SK-MEL-5 (cell line): Measurements from ENCODE around the gene RBM42. TPM values are rescaled to one million over a fixed set of nuclear protein-coding genes. Genes with fewer than 3 reads are reported as not detected.

ENCODE experiments used
- DNase-seq: peaks from one replicate; pipeline ENCODE4 v3.0.0-alpha.2; 2016; ENCODE audit warnings: low read depth, low spot score
- in situ Hi-C: cut with HindIII; loops from 2 replicates; pipeline ENCODE4 v1.10.0; 2016; ENCODE audit warnings: low sequenced_read_pairs, high pct_unique_total_duplicates, low pct_unique_long_range_greater_than_20kb
- total RNA-seq: library from RNA; depleted of rRNA; stranded (reverse); fragments of >200 nt; shearing (Covaris generic); gene quantifications from 2 replicates; pipeline ENCODE4 v1.2.3, GENCODE V29; 2014; rRNA removed

RBM42 gene
- total RNA-seq, 1 experiment from 2014 or later: 58.2 TPM

DNA sequence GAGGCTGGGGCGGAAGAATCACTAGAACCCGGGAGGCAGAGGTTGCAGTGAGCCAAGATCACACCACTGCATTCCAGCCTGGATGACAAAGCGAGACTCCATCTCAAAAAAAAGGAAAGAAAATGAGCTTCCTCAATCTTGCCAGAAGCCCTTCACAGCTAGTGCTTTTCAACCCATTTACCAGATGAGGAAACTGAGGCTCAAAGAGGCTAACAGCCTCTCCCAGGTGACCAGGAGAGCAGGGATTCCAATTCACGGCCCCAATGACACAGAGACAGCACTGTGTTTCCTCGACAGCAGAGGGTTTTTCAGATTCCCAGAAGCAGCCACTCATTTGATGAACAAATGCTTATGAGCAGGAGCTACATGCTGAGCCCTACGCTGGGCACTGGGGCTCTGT lies 40.7 kb downstream of the RBM42 start:
- no peak for DNase-seq
- in situ Hi-C loops: no loop called here

DNA sequence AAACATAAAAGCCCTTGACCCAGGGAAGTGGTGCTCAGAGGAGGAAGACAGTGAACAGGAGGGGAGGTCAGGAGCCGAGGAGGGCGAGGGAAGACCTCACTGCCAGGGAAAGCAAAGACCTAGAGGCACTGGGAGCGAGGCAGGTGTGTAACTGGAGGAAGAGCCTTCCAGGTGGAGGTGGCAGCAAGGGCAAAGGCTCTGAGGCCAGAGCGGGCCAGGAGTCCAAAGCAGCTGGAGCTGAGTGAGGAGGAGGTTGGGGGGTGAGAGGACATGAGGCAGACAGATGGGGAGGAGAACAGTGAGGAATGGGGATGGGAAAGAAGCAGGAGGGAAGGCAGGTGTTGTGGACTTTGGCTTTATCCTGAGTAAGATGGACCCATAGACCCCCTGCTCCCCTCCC lies 41.1 kb downstream of the RBM42 start:
- no peak for DNase-seq
- in situ Hi-C loops: no loop called here

DNA sequence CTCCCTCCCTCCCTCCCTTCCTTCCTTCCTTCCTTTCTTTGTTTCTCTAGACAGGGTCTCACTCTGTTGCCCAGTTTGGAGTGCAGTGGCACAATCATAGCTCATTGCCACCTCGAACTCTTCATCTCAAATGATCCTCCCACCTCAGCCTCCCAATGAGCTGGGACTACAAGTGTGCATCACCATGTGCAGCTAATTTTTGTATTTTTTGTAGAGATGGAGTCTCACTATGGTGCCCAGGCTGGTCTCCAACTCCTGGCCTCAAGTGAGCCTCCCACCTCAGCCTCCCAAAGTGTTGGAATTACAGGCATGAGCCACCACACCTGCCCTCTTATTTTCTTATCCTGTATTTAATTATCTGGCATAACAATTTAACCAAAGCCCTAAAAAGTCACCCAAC lies 41.9 kb downstream of the RBM42 start:
- no peak for DNase-seq
- in situ Hi-C loops: no loop called here

DNA sequence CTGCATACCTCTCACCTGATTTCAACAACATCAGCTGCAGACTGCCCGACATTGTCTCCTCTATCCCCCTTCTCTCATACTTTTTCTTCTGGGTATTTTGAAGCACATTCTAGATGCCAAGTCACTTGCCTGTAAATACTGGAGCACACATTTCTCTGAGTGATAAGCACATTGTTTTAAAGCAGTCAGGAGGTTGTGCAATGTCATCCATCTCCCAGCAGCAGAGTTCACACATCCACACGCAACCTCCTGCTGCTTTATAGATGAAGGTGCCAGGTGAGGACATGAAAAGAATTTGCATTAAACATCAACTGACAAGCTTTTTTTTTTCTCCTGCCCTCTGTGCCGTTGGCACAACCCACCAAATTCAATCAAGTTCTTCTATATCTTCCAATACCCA lies 43.0 kb downstream of the RBM42 start:
- in situ Hi-C loops: no loop called here

DNA sequence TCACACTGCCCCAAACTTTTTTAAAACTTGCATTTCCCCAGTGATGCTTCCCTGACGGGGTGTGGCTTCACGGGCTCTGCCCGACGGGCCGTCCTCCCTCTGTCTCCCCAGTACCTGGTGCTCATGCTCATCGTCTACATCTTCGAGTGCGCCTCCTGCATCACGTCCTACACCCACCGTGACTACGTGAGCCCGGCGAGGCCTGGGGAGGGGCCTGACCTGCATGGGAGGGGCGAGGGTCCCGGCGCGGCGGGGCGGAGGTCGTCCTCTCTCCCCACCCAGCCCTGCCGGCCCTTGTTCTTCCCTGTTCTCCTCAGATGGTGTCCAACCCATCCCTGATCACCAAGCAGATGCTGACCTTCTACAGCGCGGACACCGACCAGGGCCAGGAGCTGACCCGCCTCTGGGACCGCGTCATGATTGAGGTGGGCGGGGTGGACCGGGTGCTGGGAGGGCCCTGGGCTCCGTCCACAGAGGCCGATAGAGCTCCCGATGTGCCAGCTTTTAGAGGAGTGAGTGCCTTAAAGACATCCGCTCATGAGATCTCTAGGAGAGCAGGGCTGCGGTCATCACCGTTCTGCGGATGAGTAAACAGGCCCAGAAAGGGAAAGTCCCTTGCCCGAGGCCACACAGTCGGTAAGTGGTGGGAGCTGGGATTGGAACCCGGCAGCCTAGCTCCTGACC lies 44.4 kb downstream of the RBM42 start:
- in situ Hi-C loops: no loop called here
- DNase-seq: peak; percentile 87

More for the DNA sequence above, 43.0 kb downstream of the RBM42 start:
- no peak for DNase-seq

DNA sequence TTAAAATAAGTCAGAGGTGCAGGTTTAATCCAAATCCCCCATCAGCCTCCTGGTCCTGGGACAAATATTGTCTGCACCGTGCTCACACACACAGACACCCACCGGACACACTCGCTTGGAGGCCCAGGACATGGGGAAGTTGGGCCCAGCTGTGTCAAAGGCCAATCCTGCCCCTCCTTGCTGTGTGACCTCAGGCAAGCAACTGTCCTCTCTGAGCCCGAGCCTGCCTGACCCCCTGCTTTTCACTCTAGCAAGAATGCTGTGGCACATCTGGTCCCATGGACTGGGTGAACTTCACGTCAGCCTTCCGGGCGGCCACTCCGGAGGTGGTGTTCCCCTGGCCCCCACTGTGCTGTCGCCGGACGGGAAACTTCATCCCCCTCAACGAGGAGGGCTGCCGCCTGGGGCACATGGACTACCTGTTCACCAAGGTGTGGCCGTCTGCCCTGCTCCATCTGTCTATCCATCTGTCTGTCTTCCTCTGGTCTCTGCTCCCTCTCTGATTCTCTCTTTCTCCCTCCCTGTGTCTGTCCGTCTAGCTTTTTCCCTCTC lies 46.8 kb downstream of the RBM42 start:
- in situ Hi-C loops: no loop called here
- no peak for DNase-seq

Other genes starting within 250 kb of the RBM42 start
- gene FFAR2, start 180.8 kb upstream of the RBM42 start, total RNA-seq: 0.13 TPM in 1 of 2 replicates, not detected in the other
- gene KRTDAP, start 138.6 kb upstream of the RBM42 start, total RNA-seq: not detected in 2 replicates
- 16.7 and 23.0 TPM in 2 replicates for gene DMKN, start 115.4 kb upstream of the RBM42 start, total RNA-seq
- 0.11 TPM in 1 of 2 replicates, not detected in the other for gene SBSN, start 100.7 kb upstream of the RBM42 start, total RNA-seq
- gene GAPDHS, start 95.6 kb upstream of the RBM42 start, total RNA-seq: 3.2 and 3.6 TPM in 2 replicates
- 582 and 591 TPM in 2 replicates for gene TMEM147, start 83.4 kb upstream of the RBM42 start, total RNA-seq
- not detected in 2 replicates for gene ATP4A, start 65.4 kb upstream of the RBM42 start, total RNA-seq
- gene PMIS2, start 42.9 kb upstream of the RBM42 start, total RNA-seq: not detected in 2 replicates
- 9.2 and 11.1 TPM in 2 replicates for gene HAUS5, start 16.3 kb upstream of the RBM42 start, total RNA-seq
- 0.40 TPM in 1 of 2 replicates, not detected in the other for gene ETV2, start 12.7 kb downstream of the RBM42 start, total RNA-seq
- gene COX6B1, start 19.3 kb downstream of the RBM42 start, total RNA-seq: 568 and 619 TPM in 2 replicates
- gene UPK1A, start 37.5 kb downstream of the RBM42 start, total RNA-seq: not detected in 2 replicates
- gene ZBTB32, start 75.5 kb downstream of the RBM42 start, total RNA-seq: not detected in 2 replicates
- gene KMT2B, start 89.0 kb downstream of the RBM42 start, total RNA-seq: 3.7 and 5.9 TPM in 2 replicates
- gene IGFLR1, start 113.4 kb downstream of the RBM42 start, total RNA-seq: 1.5 and 6.9 TPM in 2 replicates
- 6.0 and 6.9 TPM in 2 replicates for gene U2AF1L4, start 116.4 kb downstream of the RBM42 start, total RNA-seq
- 51.5 and 56.0 TPM in 2 replicates for gene PSENEN, start 116.6 kb downstream of the RBM42 start, total RNA-seq
- gene LIN37, start 119.5 kb downstream of the RBM42 start, total RNA-seq: 5.3 and 7.7 TPM in 2 replicates
- not detected in 2 replicates for gene HSPB6, start 128.0 kb downstream of the RBM42 start, total RNA-seq
- 1.3 and 1.7 TPM in 2 replicates for gene PROSER3, start 129.1 kb downstream of the RBM42 start, total RNA-seq
- 0.83 and 0.87 TPM in 2 replicates for gene ARHGAP33, start 146.5 kb downstream of the RBM42 start, total RNA-seq
- not detected in 2 replicates for gene PRODH2, start 183.8 kb downstream of the RBM42 start, total RNA-seq
- gene NPHS1, start 223.5 kb downstream of the RBM42 start, total RNA-seq: not detected in 2 replicates
- gene KIRREL2, start 227.9 kb downstream of the RBM42 start, total RNA-seq: 1.7 and 2.4 TPM in 2 replicates
- 9.2 and 13.5 TPM in 2 replicates for gene APLP1, start 239.5 kb downstream of the RBM42 start, total RNA-seq